OCI-LY7 (cell line): Measurements from ENCODE around the gene NPIPB2. TPM values are rescaled to one million over a fixed set of nuclear protein-coding genes. Genes with fewer than 3 reads are reported as not detected.
"Not testable (repeated sequence)": the region's sequence is repeated elsewhere in the genome, so short reads cannot be mapped to it uniquely, and the experiment has no call there.

Experiments used
- BruUV-seq: library from RNA; stranded (reverse); fragments of 400-500 nt; replicated peaks from 2 replicates; lab custom pipeline; 2021; lab: Mats Ljungman, UMichigan
- CTCF ChIA-PET: fragments of 300-600 bp; sonication (Branson Sonifier 250); formaldehyde crosslinking; loops from one replicate; lab custom pipeline; 2022; ENCODE audit warnings: antibody characterized with exemption; ENCODE audit not compliant: unreplicated experiment; lab: Charles Lee
- POLR2A ChIA-PET: fragments of 300-600 bp; sonication (Branson Sonifier 250); formaldehyde crosslinking; loops from one replicate; lab custom pipeline; 2022; ENCODE audit warnings: antibody characterized with exemption; lab: Charles Lee
- DNase-seq: peaks from one replicate; pipeline ENCODE4 v3.0.0-alpha.2; 2015; ENCODE audit warnings: low spot score
- H2AFZ ChIP-seq: fragments of 200-600 bp; sonication (generic), shearing (Covaris generic); 2 replicates; pipeline ENCODE4 v1.6.1; 2014; ENCODE audit warnings: mild to moderate bottlenecking, antibody characterized with exemption, low read length, moderate library complexity
- H3K27ac ChIP-seq: fragments of 200-600 bp; sonication (generic); 2 replicates; pipeline ENCODE4 v1.5.1; 2014; ENCODE audit warnings: mixed run types, low read depth, mild to moderate bottlenecking, moderate library complexity, low read length, inconsistent platforms; ENCODE audit not compliant: poor library complexity, severe bottlenecking
- H3K36me3 ChIP-seq: fragments of 200-600 bp; sonication (generic); 2 replicates; pipeline ENCODE4 v1.6.1; 2014; ENCODE audit warnings: mild to moderate bottlenecking, antibody characterized with exemption, low read length, moderate library complexity, mixed read lengths; ENCODE audit not compliant: insufficient read depth
- H3K4me1 ChIP-seq: fragments of 200-600 bp; sonication (generic); 2 replicates; pipeline ENCODE4 v1.5.1; 2014; ENCODE audit warnings: mild to moderate bottlenecking, low read length; ENCODE audit not compliant: insufficient read depth, poor library complexity, severe bottlenecking
- H3K4me2 ChIP-seq: fragments of 200-600 bp; sonication (generic); 2 replicates; pipeline ENCODE4 v1.6.1; 2014; ENCODE audit warnings: mild to moderate bottlenecking, low read length
- H3K4me3 ChIP-seq: fragments of 200-600 bp; sonication (generic); 2 replicates; pipeline ENCODE4 v1.5.1; 2014; ENCODE audit warnings: mild to moderate bottlenecking, low read depth, low read length; ENCODE audit not compliant: poor library complexity, severe bottlenecking
- H3K79me2 ChIP-seq: fragments of 200-600 bp; sonication (generic); 2 replicates; pipeline ENCODE4 v1.6.1; 2016; ENCODE audit warnings: low read depth, mild to moderate bottlenecking, low read length, moderate library complexity, mixed read lengths; ENCODE audit not compliant: insufficient read depth
- H3K9me2 ChIP-seq: fragments of 200-600 bp; sonication (generic); 2 replicates; pipeline ENCODE4 v1.6.1; 2016; ENCODE audit warnings: mild to moderate bottlenecking, low read length, mixed read lengths; ENCODE audit not compliant: insufficient read depth
- H3K9me3 ChIP-seq: fragments of 200-600 bp; sonication (generic); 2 replicates; pipeline ENCODE4 v1.6.1; 2014; ENCODE audit warnings: mild to moderate bottlenecking, mixed run types, low read length, mixed read lengths
- H4K20me1 ChIP-seq: fragments of 200-600 bp; sonication (generic); 2 replicates; pipeline ENCODE4 v1.6.1; 2014; ENCODE audit warnings: mild to moderate bottlenecking, antibody characterized with exemption, low read length, moderate library complexity, mixed read lengths; ENCODE audit not compliant: insufficient read depth
- CTCF ChIP-seq: fragments of 200-600 bp; sonication (generic); conservative IDR thresholded peaks from 2 replicates; pipeline ENCODE4 v1.5.1; 2014; ENCODE audit warnings: mild to moderate bottlenecking, antibody characterized with exemption, low read length, moderate library complexity, mixed read lengths
- EZH2phosphoT487 ChIP-seq: fragments of 200-600 bp; sonication (generic); IDR thresholded peaks from 2 replicates; pipeline ENCODE4 v1.6.1; 2018; ENCODE audit warnings: low read depth, borderline replicate concordance, mild to moderate bottlenecking, mixed run types, antibody characterized with exemption, low read length, moderate library complexity, mixed read lengths
- intact Hi-C: fragments of 100-400 bp; cut with micrococcal nuclease; formaldehyde crosslinking; loops from one replicate; pipeline ENCODE4 v1.10.0; 2022; ENCODE audit not compliant: unreplicated experiment
- total RNA-seq, 2 experiments: library from RNA; depleted of rRNA in 1 of 2; stranded (reverse); fragments of >200 nt in 1 of 2; shearing (Covaris generic) in 1 of 2; gene quantifications; 2 replicates each; pipeline ENCODE4 v1.2.3, GENCODE V29; 2014 to 2022

NPIPB2 gene
- total RNA-seq, 2 experiments from 2014 or later = 7.5 to 35.9 TPM

GRCh38 chr16:11957591-11958395 lies 15.9 kb upstream of the NPIPB2 start:
- no peak for TF ChIP-seq EZH2phosphoT487
- no peak for TF ChIP-seq CTCF
- Histone ChIP-seq H3K4me1 (peaks cover 42% of the 10 kb centered on the region), H3K9me2 (no peaks in the 10 kb centered on the region), H3K9me3 (no peaks in the 10 kb centered on the region), H3K79me2 (no peaks in the 10 kb centered on the region), H3K36me3 (no peaks in the 10 kb centered on the region), H2AFZ (no peak overlapping the region), H3K4me2 (no peak overlapping the region), H3K4me3 (no peak overlapping the region), H3K27ac (no peak overlapping the region), H4K20me1 (no peaks in the 10 kb centered on the region)
- no peak for DNase-seq
- POLR2A ChIA-PET = interaction anchor here (0.7 to 1.7 kb wide), 5 partner anchors 9 to 239 kb away, joined by 3 to 11 read pairs (median 3); no protein-coding TSS in a partner anchor
- no TSS peak for BruUV-seq
- intact Hi-C loops = no loop called here
- CTCF ChIA-PET = no interaction called here

GRCh38 chr16:11956558-11956957 lies 14.7 kb upstream of the NPIPB2 start:
- Histone ChIP-seq H4K20me1 (no peaks in the 10 kb centered on the region), H3K4me3 (no peak overlapping the region), H3K36me3 (no peaks in the 10 kb centered on the region), H3K79me2 (no peaks in the 10 kb centered on the region), H2AFZ (no peak overlapping the region), H3K9me3 (no peaks in the 10 kb centered on the region), H3K9me2 (no peaks in the 10 kb centered on the region), H3K4me1 (peaks cover 32% of the 10 kb centered on the region), H3K27ac (no peak overlapping the region), H3K4me2 (no peak overlapping the region)
- no peak for TF ChIP-seq EZH2phosphoT487
- TF ChIP-seq CTCF = no peak
- ChIA-PET POLR2A (no interaction called here), CTCF (no interaction called here)
- intact Hi-C loops = no loop called here
- no peak for DNase-seq
- BruUV-seq = no TSS peak

GRCh38 chr16:11955713-11956123 lies 13.9 kb upstream of the NPIPB2 start:
- no peak overlapping the region for H3K4me2 ChIP-seq
- intact Hi-C loops = no loop called here
- ChIA-PET CTCF (no interaction called here), POLR2A (interaction anchor here (0.7 kb wide), 1 partner anchor 364 kb away, joined by 4 read pairs; no protein-coding TSS in a partner anchor)
- H3K36me3 ChIP-seq = no peaks in the 10 kb centered on the region
- H3K9me3 ChIP-seq = no peaks in the 10 kb centered on the region
- H3K27ac ChIP-seq = no peak overlapping the region
- H3K79me2 ChIP-seq = no peaks in the 10 kb centered on the region
- no peak overlapping the region for H2AFZ ChIP-seq
- H3K4me3 ChIP-seq = no peak overlapping the region
- H4K20me1 ChIP-seq = no peaks in the 10 kb centered on the region
- H3K4me1 ChIP-seq = peaks cover 26% of the 10 kb centered on the region
- H3K9me2 ChIP-seq = no peaks in the 10 kb centered on the region
- TF ChIP-seq EZH2phosphoT487 = no peak
- no peak for DNase-seq
- BruUV-seq = no TSS peak

GRCh38 chr16:11953576-11953975 lies 11.7 kb upstream of the NPIPB2 start:
- H3K4me2 ChIP-seq, H2AFZ ChIP-seq, intact Hi-C loops, H4K20me1 ChIP-seq, H3K9me3 ChIP-seq, POLR2A ChIA-PET, CTCF ChIA-PET, BruUV-seq, H3K36me3 ChIP-seq, DNase-seq, H3K9me2 ChIP-seq, H3K4me3 ChIP-seq, H3K79me2 ChIP-seq, H3K27ac ChIP-seq: not testable (repeated sequence)
- peaks cover 20% of the 10 kb centered on the region for H3K4me1 ChIP-seq
